GM21576 (cell line): ENCODE data around the gene KRTAP4-4.
"Not testable (repeated sequence)": the region's sequence is repeated elsewhere in the genome, so short reads cannot be mapped to it uniquely, and the experiment has no call there.

ENCODE experiments used
- ATAC-seq: cut with Tn5 transposase; IDR thresholded peaks from one replicate; pipeline ENCODE4 v1.9.1; 2021; ENCODE audit warnings: mild to moderate bottlenecking, moderate library complexity; ENCODE audit not compliant: unreplicated experiment

Gene KRTAP4-4

GRCh38 chr17:41148971-41149651, 11.4 kb downstream of the KRTAP4-4 start:
- not testable (repeated sequence) for ATAC-seq

- no peak for ATAC-seq
These were observed 12.9 kb downstream of the KRTAP4-4 start for GRCh38 chr17:41147531-41148204.

- ATAC-seq = no peak
These were observed 15.3 kb downstream of the KRTAP4-4 start for GRCh38 chr17:41145261-41145660.

DNA sequence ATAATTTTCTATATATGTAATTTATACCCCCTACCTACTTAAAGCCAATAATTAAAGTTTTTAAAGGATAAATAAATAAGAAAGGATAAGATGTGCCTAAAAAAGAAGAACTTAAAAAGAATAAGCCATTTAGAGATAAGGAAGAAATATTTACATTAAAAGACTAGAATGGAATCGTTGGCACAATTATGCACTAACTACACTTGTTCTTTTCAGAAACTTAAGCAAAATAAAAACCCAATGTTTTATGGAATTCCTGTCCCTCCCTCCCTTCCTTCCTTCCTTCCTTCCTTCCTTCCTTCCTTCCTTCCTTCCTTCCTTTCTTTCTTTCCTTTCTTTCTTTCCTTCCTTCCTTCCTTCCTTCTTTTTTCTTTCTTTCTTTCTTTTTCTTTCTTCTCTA, 15.7 kb downstream of the KRTAP4-4 start:
- ATAC-seq = no peak

DNA sequence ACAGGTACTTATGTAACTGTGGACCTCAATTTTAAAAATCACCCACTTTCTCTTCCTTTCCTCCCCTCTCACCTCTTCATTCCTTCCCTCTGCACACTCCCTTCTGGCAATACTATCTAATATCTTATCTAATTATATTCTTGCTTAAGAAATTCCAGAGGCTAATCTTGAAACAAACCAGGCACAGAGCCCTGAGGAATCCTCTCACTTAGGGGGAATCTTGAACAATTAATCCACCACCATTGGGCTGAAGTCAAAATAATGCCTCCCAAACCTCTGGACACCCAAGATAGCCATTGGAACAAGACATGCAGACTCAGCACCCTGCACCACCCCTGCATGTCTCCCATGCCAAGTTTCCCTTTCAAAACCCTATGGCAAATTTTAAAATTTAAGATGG, 19.2 kb downstream of the KRTAP4-4 start:
- no peak for ATAC-seq

DNA sequence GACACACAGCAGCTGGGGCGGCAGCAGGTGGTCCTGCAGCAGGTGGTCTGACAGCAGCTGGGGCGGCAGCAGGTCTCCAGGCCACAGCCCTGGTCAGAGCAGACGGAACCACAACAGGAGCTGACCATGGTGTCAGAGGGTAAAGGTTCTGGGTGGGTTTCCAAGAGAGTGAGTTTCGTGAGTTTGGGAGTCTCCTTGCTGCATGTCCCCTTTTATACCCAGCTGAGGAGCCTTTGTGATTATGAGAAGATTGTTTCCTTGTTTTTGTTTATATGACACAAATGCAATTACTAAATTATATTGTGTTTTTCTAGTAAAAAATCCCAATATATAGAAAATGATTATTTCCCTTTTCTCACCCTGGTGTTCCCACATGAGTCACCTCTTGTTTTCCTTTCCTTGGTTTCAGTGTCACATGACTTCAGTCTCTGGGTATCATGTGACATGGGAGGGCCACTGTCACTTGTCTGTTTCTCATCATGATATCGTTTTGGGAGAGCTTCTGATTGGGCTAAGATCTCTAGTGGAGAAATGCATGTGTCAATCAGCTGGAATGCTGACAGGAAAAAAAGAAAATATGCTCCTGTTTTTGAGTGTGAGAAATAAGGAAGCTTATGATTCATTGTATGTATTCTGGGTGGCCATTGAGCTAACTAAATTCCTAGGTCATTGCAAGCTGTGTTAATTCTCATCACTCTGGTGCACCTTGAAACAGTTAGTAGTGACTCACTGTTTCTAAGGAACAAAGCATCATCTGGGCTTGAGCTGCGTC, 20.0 kb downstream of the KRTAP4-4 start, which contains the start of gene KRTAP4-6:
Gene KRTAP4-6 (minus strand): TSS at position 185 of the 772 bp plus-strand sequence. CDS start 57 bp downstream, at position 128.
- no peak for ATAC-seq

DNA sequence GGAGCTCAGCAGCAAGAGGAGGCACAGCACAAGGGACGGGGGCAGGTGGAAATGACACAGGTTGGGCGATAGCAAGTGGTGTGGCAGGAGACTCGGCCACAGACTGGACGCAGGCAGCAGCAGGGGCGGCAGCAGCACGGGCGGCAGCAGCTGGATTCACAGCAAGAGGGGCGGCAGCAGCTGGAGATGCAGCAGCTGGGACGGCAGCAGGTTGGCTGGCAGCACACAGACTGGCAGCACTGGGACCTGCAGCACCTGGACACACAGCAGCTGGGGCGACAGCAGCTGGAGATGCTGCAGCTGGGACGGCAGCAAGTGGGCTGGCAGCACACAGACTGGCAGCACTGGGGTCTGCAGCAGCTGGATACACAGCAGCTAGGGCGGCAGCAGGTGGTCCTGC, 20.7 kb downstream of the KRTAP4-4 start:
- ATAC-seq = not testable (repeated sequence)

DNA sequence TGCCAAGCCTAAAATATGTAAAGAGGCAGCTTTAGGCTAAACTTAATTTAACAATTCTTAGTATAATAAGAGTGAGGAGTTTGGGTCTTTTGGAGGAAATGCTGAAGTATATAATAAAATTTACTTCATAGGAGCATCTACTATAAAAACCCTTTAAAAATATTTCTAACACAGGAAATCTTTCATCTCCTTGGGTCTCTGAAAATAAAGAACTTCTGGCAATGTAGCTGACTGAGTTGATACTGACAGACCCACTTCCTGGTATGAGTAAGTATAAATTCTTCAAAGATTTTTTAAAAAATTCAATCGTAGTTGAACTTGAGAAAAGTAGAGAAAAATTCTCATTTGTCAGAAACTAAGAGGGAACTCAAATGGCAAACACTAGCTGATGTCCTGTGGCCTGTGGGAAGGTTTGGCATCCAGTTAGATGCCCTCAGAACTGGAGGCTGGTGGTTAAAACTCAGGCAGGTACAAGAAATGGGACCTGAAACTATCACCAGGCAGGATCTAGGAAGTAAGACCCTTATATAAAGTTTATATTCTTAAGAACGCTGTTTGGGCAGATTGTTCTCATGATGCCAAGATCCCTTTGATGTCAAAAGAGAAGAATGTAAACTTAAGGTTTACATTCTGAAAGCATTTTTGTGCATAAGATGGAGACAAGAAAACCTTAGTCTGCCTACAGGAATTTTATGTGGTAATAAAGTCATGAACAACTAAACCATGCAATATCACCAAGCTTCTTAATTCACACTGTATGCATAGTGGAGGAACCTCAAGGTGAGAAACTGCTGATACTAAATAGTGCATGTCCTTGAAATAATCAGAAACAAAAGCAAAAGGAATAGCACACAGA, 26.4 kb downstream of the KRTAP4-4 start:
- ATAC-seq = no peak

GRCh38 chr17:41131979-41132378, 28.6 kb downstream of the KRTAP4-4 start:
- no peak for ATAC-seq

- ATAC-seq = no peak
These were observed 33.2 kb downstream of the KRTAP4-4 start for GRCh38 chr17:41127371-41127770.

GRCh38 chr17:41126412-41126811, 34.1 kb downstream of the KRTAP4-4 start:
- ATAC-seq = no peak

- ATAC-seq = no peak
These were observed 35.5 kb downstream of the KRTAP4-4 start for GRCh38 chr17:41125064-41125463.

GRCh38 chr17:41123991-41124371, 36.6 kb downstream of the KRTAP4-4 start, which contains the start of gene KRTAP4-12:
KRTAP4-12 (minus strand) TSS chr17:41124182; CDS start chr17:41124122, 60 bp downstream.
- ATAC-seq = not testable (repeated sequence)

- not testable (repeated sequence) for ATAC-seq
These were observed 37.1 kb downstream of the KRTAP4-4 start for GRCh38 chr17:41123292-41123990.

DNA sequence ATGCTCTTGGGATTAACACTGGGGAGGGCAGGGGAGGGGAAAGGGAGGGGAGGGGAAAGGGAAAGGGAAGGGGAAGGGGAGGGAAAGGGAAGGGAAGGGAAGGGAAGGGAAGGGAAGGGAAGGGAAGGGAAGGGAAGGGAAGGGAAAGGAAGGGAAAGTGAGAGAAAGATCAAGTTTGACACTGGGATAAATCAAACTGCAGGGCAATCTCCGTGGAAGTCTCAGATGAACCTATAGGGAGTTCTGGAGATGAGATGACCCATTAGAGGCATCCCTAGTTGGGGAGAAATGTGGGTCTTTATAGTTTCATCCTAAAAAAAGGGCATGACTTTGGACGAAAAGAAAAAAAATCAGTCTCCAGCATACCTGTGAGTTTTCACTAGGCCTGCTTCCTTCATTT, 38.8 kb downstream of the KRTAP4-4 start:
- ATAC-seq = no peak

DNA sequence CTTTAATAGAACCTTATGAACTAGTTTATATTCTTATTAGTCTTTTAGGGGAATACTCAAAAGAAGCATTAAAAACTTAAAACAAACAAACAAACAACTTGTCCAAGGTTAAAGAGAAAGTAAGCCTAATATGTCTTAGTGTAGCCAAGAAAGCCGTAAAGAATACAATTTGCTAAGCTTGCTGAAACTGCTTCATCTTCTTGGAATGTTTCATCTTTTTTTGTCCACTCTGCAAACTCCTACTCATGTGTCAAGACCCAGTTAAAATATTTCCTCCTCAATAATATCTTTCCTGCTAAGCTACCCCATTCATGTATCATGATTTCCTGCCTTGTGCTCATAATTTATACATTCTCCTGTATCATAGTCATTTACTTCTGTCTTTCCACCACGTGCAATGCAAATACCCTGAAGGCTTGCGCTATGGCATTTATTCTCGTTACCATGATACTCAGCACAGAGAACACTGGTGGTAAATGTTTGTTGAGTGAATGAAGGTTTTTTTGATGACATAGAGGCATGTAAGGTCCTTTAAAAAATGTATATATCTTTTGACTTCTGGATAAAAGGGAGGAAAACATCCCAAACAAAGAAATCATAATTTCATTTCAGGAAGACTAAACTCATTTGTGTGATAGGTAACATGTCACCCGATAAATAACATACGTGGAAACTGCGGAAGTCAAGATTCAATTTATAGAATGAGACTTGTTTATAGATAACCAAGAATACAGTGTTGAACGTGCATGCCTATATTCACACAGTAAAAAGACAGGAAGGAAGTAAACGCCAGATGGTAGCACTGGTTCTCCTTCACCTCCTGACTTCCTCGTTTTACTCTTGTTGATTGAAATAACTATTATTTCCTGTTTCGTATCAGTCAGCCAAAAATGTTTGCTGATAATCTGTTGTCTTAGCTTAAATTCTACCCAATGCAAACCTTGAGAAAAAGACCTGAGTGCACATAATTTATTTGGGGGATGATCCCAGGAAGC, 40.6 kb downstream of the KRTAP4-4 start:
- not testable (repeated sequence) for ATAC-seq

DNA sequence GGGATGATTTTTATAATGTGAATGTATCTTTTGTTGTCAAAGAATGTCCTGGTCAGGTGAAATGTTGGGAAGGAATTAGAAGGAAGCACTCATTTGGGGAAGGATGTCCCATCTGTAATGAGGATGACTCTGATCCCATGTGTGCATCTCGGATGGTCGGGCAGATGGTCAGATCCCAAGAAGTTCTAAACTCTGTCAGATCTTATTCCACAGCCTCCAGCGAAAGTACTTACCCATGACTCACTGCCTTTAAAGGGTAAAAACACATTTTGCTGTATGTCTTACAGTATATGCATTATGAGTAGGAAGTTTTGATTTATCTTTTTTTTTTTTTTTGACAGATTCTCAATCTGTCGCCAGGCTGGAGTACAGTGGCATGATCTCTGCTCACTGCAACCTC, 41.8 kb downstream of the KRTAP4-4 start:
- ATAC-seq = no peak

DNA sequence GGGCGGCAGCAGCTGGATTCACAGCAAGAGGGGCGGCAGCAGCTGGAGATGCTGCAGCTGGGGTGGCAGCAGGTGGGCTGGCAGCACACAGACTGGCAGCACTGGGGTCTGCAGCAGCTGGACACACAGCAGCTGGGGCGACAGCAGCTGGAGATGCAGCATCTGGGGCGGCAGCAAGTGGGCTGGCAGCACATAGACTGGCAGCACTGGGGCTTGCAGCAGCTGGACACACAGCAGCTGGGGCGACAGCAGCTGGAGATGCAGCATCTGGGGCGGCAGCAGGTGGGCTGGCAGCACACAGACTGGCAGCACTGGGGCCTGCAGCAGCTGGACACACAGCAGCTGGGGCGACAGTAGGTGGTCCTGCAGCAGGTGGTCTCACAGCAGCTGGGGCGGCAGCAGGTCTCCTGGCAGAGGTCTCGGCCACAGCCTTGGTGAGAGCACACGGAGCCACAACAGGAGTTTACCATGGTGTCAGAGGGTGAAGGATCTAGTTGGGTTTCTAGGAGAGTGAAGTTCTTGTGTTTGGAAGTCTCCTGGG, 42.6 kb downstream of the KRTAP4-4 start, which contains the start of gene KRTAP4-11:
Gene KRTAP4-11 (minus strand): TSS at position 528 of the 541 bp plus-strand sequence. CDS start 58 bp downstream, at position 470.
- not testable (repeated sequence) for ATAC-seq
